HuH-7 (cell line): ENCODE results near the gene CRYGD.
"Not testable (repeated sequence)": the region's sequence is repeated elsewhere in the genome, so short reads cannot be mapped to it uniquely, and the experiment has no call there.

Experiments used
- DNase-seq: peaks from one replicate; pipeline ENCODE4 v3.0.0; 2011; ENCODE audit warnings: low spot score

CRYGD gene

GRCh38 chr2:208124013-208124715 is at the start of gene CRYGD:
TSS of gene CRYGD (minus strand) at chr2:208124524. CDS start at chr2:208124473, 51 bp downstream.
- DNase-seq = not testable (repeated sequence)

- no peak for DNase-seq
Measured at GRCh38 chr2:208172125-208172524, 47.8 kb upstream of the CRYGD start.

- DNase-seq = no peak
Measured at GRCh38 chr2:208164951-208165755, 40.8 kb upstream of the CRYGD start.

GRCh38 chr2:208163489-208163888 is 39.2 kb upstream of the CRYGD start, which contains the start of gene CRYGA:
TSS of gene CRYGA (minus strand) at chr2:208163589. CDS start at chr2:208163556, 33 bp downstream.
- no peak for DNase-seq

- no peak for DNase-seq
Measured at GRCh38 chr2:208156439-208156838, 32.1 kb upstream of the CRYGD start.

GRCh38 chr2:208153156-208153555 is 28.8 kb upstream of the CRYGD start:
- DNase-seq = no peak

GRCh38 chr2:208150956-208151355 is 26.6 kb upstream of the CRYGD start:
- no peak for DNase-seq

- no peak for DNase-seq
Measured at GRCh38 chr2:208150094-208150493, 25.8 kb upstream of the CRYGD start.

- no peak for DNase-seq
Measured at GRCh38 chr2:208148803-208149202, 24.5 kb upstream of the CRYGD start.

- no peak for DNase-seq
Measured at GRCh38 chr2:208147759-208148158, 23.4 kb upstream of the CRYGD start.

- no peak for DNase-seq
Measured at GRCh38 chr2:208147008-208147407, 22.7 kb upstream of the CRYGD start.

- DNase-seq = no peak
Measured at GRCh38 chr2:208146006-208146405, 21.7 kb upstream of the CRYGD start, which contains the start of gene CRYGB. TSS of gene CRYGB (minus strand) at chr2:208146158. CDS start at chr2:208146120, 38 bp downstream.

GRCh38 chr2:208142925-208143799 is 18.8 kb upstream of the CRYGD start:
- no peak for DNase-seq

GRCh38 chr2:208142240-208142924 is 18.1 kb upstream of the CRYGD start:
- no peak for DNase-seq

GRCh38 chr2:208139447-208139846 is 15.1 kb upstream of the CRYGD start:
- DNase-seq = no peak

- not testable (repeated sequence) for DNase-seq
Measured at GRCh38 chr2:208138334-208138733, 14.0 kb upstream of the CRYGD start.

- no peak for DNase-seq
Measured at GRCh38 chr2:208136716-208137094, 12.4 kb upstream of the CRYGD start.

GRCh38 chr2:208135794-208136715 is 11.7 kb upstream of the CRYGD start:
- DNase-seq = no peak

GRCh38 chr2:208134928-208135586 is 10.7 kb upstream of the CRYGD start:
- DNase-seq = no peak

- no peak for DNase-seq
Measured at GRCh38 chr2:208130712-208131110, 6.4 kb upstream of the CRYGD start.
